HUDEP-2 (cell line): ENCODE data around the gene ABHD14A.

Experiments
- DNase-seq, 76 experiments: peaks; one replicate each; lab custom pipeline; 2025; ENCODE audit not compliant: unreplicated experiment in 76 of 76; lab: John Stamatoyannopoulos, UW

The ABHD14A gene

GRCh38 chr3:51940648-51941462, 34.0 kb upstream of the ABHD14A start:
- DNase-seq, result no peak

- no peak for DNase-seq
Observed at GRCh38 chr3:51941463-51941797, 33.4 kb upstream of the ABHD14A start.

- DNase-seq, result peak in 75 of 76 experiments; percentile 96 to 100 (median 99)
Observed at GRCh38 chr3:51941798-51942602, 32.9 kb upstream of the ABHD14A start, which contains the start of the genes PARP3 and RRP9. PARP3 (plus strand) TSS chr3:51942363; CDS start chr3:51943356, 993 bp downstream. RRP9 (minus strand) TSS chr3:51941904; CDS start chr3:51941867, 37 bp downstream.

GRCh38 chr3:51942603-51943450, 32.0 kb upstream of the ABHD14A start:
- peak in 25 of 76 experiments; percentile 4 to 47 (median 22) for DNase-seq

- no peak for DNase-seq
Observed at GRCh38 chr3:51943451-51944391, 31.1 kb upstream of the ABHD14A start.

- DNase-seq, result no peak
Observed at GRCh38 chr3:51944451-51945021, 30.3 kb upstream of the ABHD14A start.

- DNase-seq, result no peak
Observed at GRCh38 chr3:51945031-51945840, 29.6 kb upstream of the ABHD14A start.

GRCh38 chr3:51945926-51946705, 28.7 kb upstream of the ABHD14A start:
- no peak for DNase-seq

- DNase-seq, result no peak
Observed at GRCh38 chr3:51946796-51947195, 28.1 kb upstream of the ABHD14A start.

GRCh38 chr3:51947215-51947900, 27.5 kb upstream of the ABHD14A start:
- DNase-seq, result no peak

GRCh38 chr3:51948016-51948580, 26.8 kb upstream of the ABHD14A start:
- DNase-seq, result no peak

GRCh38 chr3:51949121-51949520, 25.7 kb upstream of the ABHD14A start:
- no peak for DNase-seq

GRCh38 chr3:51950899-51951298, 24.0 kb upstream of the ABHD14A start:
- DNase-seq, result no peak

- DNase-seq, result no peak
Observed at GRCh38 chr3:51953445-51953844, 21.4 kb upstream of the ABHD14A start.

- no peak for DNase-seq
Observed at GRCh38 chr3:51954105-51954504, 20.8 kb upstream of the ABHD14A start.

- DNase-seq, result no peak
Observed at GRCh38 chr3:51954713-51955112, 20.2 kb upstream of the ABHD14A start.
